ENCODE data around the gene JDP2.

The JDP2 gene

GRCh38 chr14:75476274-75476995 lies 48.6 kb downstream of the JDP2 start:
- no peak overlapping the region for H2BK120ac ChIP-seq (ENCODE audit: insufficient read depth, low read length, poor library complexity)
- no peak overlapping the region for H3K18ac ChIP-seq (ENCODE audit: low read length)
- H2AFZ ChIP-seq (ENCODE audit: insufficient read depth, low read length, poor library complexity) = no peak overlapping the region
- H3K23ac ChIP-seq (ENCODE audit: low read length) = no peak overlapping the region
- no peak overlapping the region for H2BK12ac ChIP-seq (ENCODE audit: low read length)
- H3K4ac ChIP-seq (ENCODE audit: low read depth, low read length) = no peak overlapping the region
- H3K79me1 ChIP-seq (ENCODE audit: low read length) = no peaks in the 10 kb centered on the region
- no peak overlapping the region for H4K91ac ChIP-seq (ENCODE audit: low read depth, low read length)
- DNase-seq = peak; percentile 91 to 95
- H3K27ac ChIP-seq (ENCODE audit: low read depth, low read length) = no peak overlapping the region
- no peak overlapping the region for H3K14ac ChIP-seq (ENCODE audit: low read length)
- WGBS (ENCODE audit: extremely low coverage, insufficient coverage, insufficient read length) = no CpG with 5 or more reads among the region's 11 CpGs
- peaks cover 2% of the 10 kb centered on the region for H3K9me3 ChIP-seq (ENCODE audit: insufficient read depth, low read depth, low read length)
- H3K9ac ChIP-seq (ENCODE audit: low read length) = no peak overlapping the region
- H4K12ac ChIP-seq (ENCODE audit: low read depth, low read length) = no peak overlapping the region
- peaks cover 13 to 21% of the 10 kb centered on the region in 2 experiments for H3K36me3 ChIP-seq (ENCODE audit: control insufficient read depth in 1 of 2, insufficient read depth in 2 of 2, low read length in 2 of 2)
- no peak overlapping the region for H3K4me3 ChIP-seq (ENCODE audit: low read depth, low read length)
- H2BK5ac ChIP-seq (ENCODE audit: low read depth, low read length, poor library complexity) = no peak overlapping the region
- H2AK5ac ChIP-seq (ENCODE audit: low read length) = no peak overlapping the region
- H3K79me2 ChIP-seq (ENCODE audit: control insufficient read depth, insufficient read depth, low read length, poor library complexity) = no peaks in the 10 kb centered on the region
- H3K4me1 ChIP-seq (ENCODE audit: control insufficient read depth in 1 of 2, insufficient read depth in 2 of 2, low read length in 2 of 2) = no peaks in the 10 kb centered on the region
- H3K27me3 ChIP-seq (ENCODE audit: insufficient read depth, low read length) = no peaks in the 10 kb centered on the region
- H3K4me2 ChIP-seq (ENCODE audit: low read length) = no peak overlapping the region
- no peak overlapping the region for H4K8ac ChIP-seq (ENCODE audit: low read depth, low read length)

- H3K27ac ChIP-seq (ENCODE audit: low read depth, low read length) = no peak overlapping the region
- H3K18ac ChIP-seq (ENCODE audit: low read length) = no peak overlapping the region
- H2BK5ac ChIP-seq (ENCODE audit: low read depth, low read length, poor library complexity) = no peak overlapping the region
- H4K12ac ChIP-seq (ENCODE audit: low read depth, low read length) = no peak overlapping the region
- WGBS (ENCODE audit: extremely low coverage, insufficient coverage, insufficient read length) = no CpG with 5 or more reads among the region's 5 CpGs
- no peak overlapping the region for H4K8ac ChIP-seq (ENCODE audit: low read depth, low read length)
- no peak overlapping the region for H2BK120ac ChIP-seq (ENCODE audit: insufficient read depth, low read length, poor library complexity)
- H3K27me3 ChIP-seq (ENCODE audit: insufficient read depth, low read length) = no peaks in the 10 kb centered on the region
- no peaks in the 10 kb centered on the region for H3K79me1 ChIP-seq (ENCODE audit: low read length)
- H3K23ac ChIP-seq (ENCODE audit: low read length) = no peak overlapping the region
- no peak for DNase-seq
- H3K9me3 ChIP-seq (ENCODE audit: insufficient read depth, low read depth, low read length) = peaks cover 2% of the 10 kb centered on the region
- H2BK12ac ChIP-seq (ENCODE audit: low read length) = no peak overlapping the region
- H2AFZ ChIP-seq (ENCODE audit: insufficient read depth, low read length, poor library complexity) = no peak overlapping the region
- no peak overlapping the region for H3K4me3 ChIP-seq (ENCODE audit: low read depth, low read length)
- no peaks in the 10 kb centered on the region for H3K79me2 ChIP-seq (ENCODE audit: control insufficient read depth, insufficient read depth, low read length, poor library complexity)
- H3K4me1 ChIP-seq (ENCODE audit: control insufficient read depth in 1 of 2, insufficient read depth in 2 of 2, low read length in 2 of 2) = no peaks in the 10 kb centered on the region
- H2AK5ac ChIP-seq (ENCODE audit: low read length) = no peak overlapping the region
- H3K4ac ChIP-seq (ENCODE audit: low read depth, low read length) = no peak overlapping the region
- no peak overlapping the region for H4K91ac ChIP-seq (ENCODE audit: low read depth, low read length)
- H3K4me2 ChIP-seq (ENCODE audit: low read length) = no peak overlapping the region
- H3K9ac ChIP-seq (ENCODE audit: low read length) = no peak overlapping the region
- H3K36me3 ChIP-seq (ENCODE audit: control insufficient read depth in 1 of 2, insufficient read depth in 2 of 2, low read length in 2 of 2) = peaks cover 2 to 9% of the 10 kb centered on the region in 2 experiments
- no peak overlapping the region for H3K14ac ChIP-seq (ENCODE audit: low read length)
Observed at GRCh38 chr14:75477881-75478280, 50.1 kb downstream of the JDP2 start.

- Histone ChIP-seq H3K4ac (ENCODE audit: low read depth, low read length) (no peak overlapping the region), H4K8ac (ENCODE audit: low read depth, low read length) (no peak overlapping the region), H3K79me1 (ENCODE audit: low read length) (no peaks in the 10 kb centered on the region), H3K36me3 (ENCODE audit: control insufficient read depth in 1 of 2, insufficient read depth in 2 of 2, low read length in 2 of 2) (peaks cover 2 to 8% of the 10 kb centered on the region in 2 experiments), H2BK120ac (ENCODE audit: insufficient read depth, low read length, poor library complexity) (no peak overlapping the region), H2AK5ac (ENCODE audit: low read length) (no peak overlapping the region), H3K4me1 (ENCODE audit: control insufficient read depth in 1 of 2, insufficient read depth in 2 of 2, low read length in 2 of 2) (no peaks in the 10 kb centered on the region), H2BK12ac (ENCODE audit: low read length) (no peak overlapping the region), H3K23ac (ENCODE audit: low read length) (no peak overlapping the region), H3K27ac (ENCODE audit: low read depth, low read length) (no peak overlapping the region), H3K9ac (ENCODE audit: low read length) (no peak overlapping the region), H3K27me3 (ENCODE audit: insufficient read depth, low read length) (no peaks in the 10 kb centered on the region), H3K79me2 (ENCODE audit: control insufficient read depth, insufficient read depth, low read length, poor library complexity) (no peaks in the 10 kb centered on the region), H2BK5ac (ENCODE audit: low read depth, low read length, poor library complexity) (no peak overlapping the region), H3K4me3 (ENCODE audit: low read depth, low read length) (no peak overlapping the region), H2AFZ (ENCODE audit: insufficient read depth, low read length, poor library complexity) (no peak overlapping the region), H3K9me3 (ENCODE audit: insufficient read depth, low read depth, low read length) (peaks cover 2% of the 10 kb centered on the region), H3K4me2 (ENCODE audit: low read length) (no peak overlapping the region), H3K14ac (ENCODE audit: low read length) (no peak overlapping the region), H4K91ac (ENCODE audit: low read depth, low read length) (no peak overlapping the region), H3K18ac (ENCODE audit: low read length) (no peak overlapping the region), H4K12ac (ENCODE audit: low read depth, low read length) (no peak overlapping the region)
- no CpG with 5 or more reads among the region's 11 CpGs for WGBS (ENCODE audit: extremely low coverage, insufficient coverage, insufficient read length)
- DNase-seq = no peak
Observed at GRCh38 chr14:75479770-75480600, 52.2 kb downstream of the JDP2 start.

GRCh38 chr14:75482366-75482765 lies 54.5 kb downstream of the JDP2 start:
- peaks cover 2% of the 10 kb centered on the region for H3K9me3 ChIP-seq (ENCODE audit: insufficient read depth, low read depth, low read length)
- H3K27me3 ChIP-seq (ENCODE audit: insufficient read depth, low read length) = no peaks in the 10 kb centered on the region
- H4K12ac ChIP-seq (ENCODE audit: low read depth, low read length) = no peak overlapping the region
- H2AFZ ChIP-seq (ENCODE audit: insufficient read depth, low read length, poor library complexity) = no peak overlapping the region
- no peak overlapping the region for H2AK5ac ChIP-seq (ENCODE audit: low read length)
- H2BK12ac ChIP-seq (ENCODE audit: low read length) = no peak overlapping the region
- no peak overlapping the region for H3K4ac ChIP-seq (ENCODE audit: low read depth, low read length)
- H3K27ac ChIP-seq (ENCODE audit: low read depth, low read length) = no peak overlapping the region
- H3K18ac ChIP-seq (ENCODE audit: low read length) = no peak overlapping the region
- H3K23ac ChIP-seq (ENCODE audit: low read length) = no peak overlapping the region
- H3K9ac ChIP-seq (ENCODE audit: low read length) = no peak overlapping the region
- no peaks in the 10 kb centered on the region for H3K79me1 ChIP-seq (ENCODE audit: low read length)
- H3K4me2 ChIP-seq (ENCODE audit: low read length) = no peak overlapping the region
- no peak overlapping the region for H4K8ac ChIP-seq (ENCODE audit: low read depth, low read length)
- no peak for DNase-seq
- H3K14ac ChIP-seq (ENCODE audit: low read length) = no peak overlapping the region
- H3K36me3 ChIP-seq (ENCODE audit: control insufficient read depth in 1 of 2, insufficient read depth in 2 of 2, low read length in 2 of 2) = no peaks in the 10 kb centered on the region
- no peaks in the 10 kb centered on the region for H3K4me1 ChIP-seq (ENCODE audit: control insufficient read depth in 1 of 2, insufficient read depth in 2 of 2, low read length in 2 of 2)
- H4K91ac ChIP-seq (ENCODE audit: low read depth, low read length) = no peak overlapping the region
- WGBS (ENCODE audit: extremely low coverage, insufficient coverage, insufficient read length) = no CpG with 5 or more reads among the region's 4 CpGs
- no peak overlapping the region for H2BK120ac ChIP-seq (ENCODE audit: insufficient read depth, low read length, poor library complexity)
- no peaks in the 10 kb centered on the region for H3K79me2 ChIP-seq (ENCODE audit: control insufficient read depth, insufficient read depth, low read length, poor library complexity)
- H3K4me3 ChIP-seq (ENCODE audit: low read depth, low read length) = no peak overlapping the region
- H2BK5ac ChIP-seq (ENCODE audit: low read depth, low read length, poor library complexity) = no peak overlapping the region

Measured in trophoblast cell (in vitro differentiated cells and primary cell).